GM19463 (cell line): Measurements from ENCODE around the gene STX1B.
A peak's percentile ranks its signal among the peaks of the same experiment; 100 is the strongest.
"Not testable (repeated sequence)": the region's sequence is repeated elsewhere in the genome, so short reads cannot be mapped to it uniquely, and the experiment has no call there.

Source experiments
- ATAC-seq: cut with Tn5 transposase; IDR thresholded peaks from one replicate; pipeline ENCODE4 v1.9.1; 2021; ENCODE audit warnings: mild to moderate bottlenecking, moderate library complexity; ENCODE audit not compliant: unreplicated experiment

The STX1B gene

GRCh38 chr16:31010585-31011325, at the start of gene STX1B:
STX1B (minus strand) TSS chr16:31010638; CDS start chr16:31010396, 242 bp downstream.
- no peak for ATAC-seq

GRCh38 chr16:31055613-31056012, 45.2 kb upstream of the STX1B start:
- no peak for ATAC-seq

- no peak for ATAC-seq
Observed at GRCh38 chr16:31052114-31052513, 41.7 kb upstream of the STX1B start.

- no peak for ATAC-seq
Observed at GRCh38 chr16:31050280-31051030, 40.0 kb upstream of the STX1B start.

GRCh38 chr16:31043898-31044481, 33.6 kb upstream of the STX1B start:
- ATAC-seq = no peak

- no peak for ATAC-seq
Observed at GRCh38 chr16:31043352-31043751, 32.9 kb upstream of the STX1B start.

- no peak for ATAC-seq
Observed at GRCh38 chr16:31042866-31043265, 32.4 kb upstream of the STX1B start.

GRCh38 chr16:31038993-31039392, 28.6 kb upstream of the STX1B start:
- ATAC-seq = no peak

GRCh38 chr16:31036691-31037090, 26.3 kb upstream of the STX1B start:
- no peak for ATAC-seq

GRCh38 chr16:31033709-31034492, 23.5 kb upstream of the STX1B start:
- ATAC-seq = peak; percentile 41

GRCh38 chr16:31032736-31033708, 22.6 kb upstream of the STX1B start, which contains the start of gene STX4:
STX4 (plus strand) TSS chr16:31033558; CDS start chr16:31033806, 248 bp downstream.
- ATAC-seq = peak; percentile 80

GRCh38 chr16:31031276-31031675, 20.8 kb upstream of the STX1B start:
- ATAC-seq = no peak

- no peak for ATAC-seq
Observed at GRCh38 chr16:31029272-31029671, 18.8 kb upstream of the STX1B start.

GRCh38 chr16:31025339-31025738, 14.9 kb upstream of the STX1B start:
- ATAC-seq = no peak

- ATAC-seq = no peak
Observed at GRCh38 chr16:31023627-31024226, 13.3 kb upstream of the STX1B start.

GRCh38 chr16:31023252-31023602, 12.8 kb upstream of the STX1B start:
- no peak for ATAC-seq

- no peak for ATAC-seq
Observed at GRCh38 chr16:31022544-31023251, 12.3 kb upstream of the STX1B start.

GRCh38 chr16:31020536-31020935, 10.1 kb upstream of the STX1B start:
- no peak for ATAC-seq

GRCh38 chr16:31017756-31018155, 7.3 kb upstream of the STX1B start:
- ATAC-seq = not testable (repeated sequence)
